GM12878 (cell line): ENCODE results near the gene MARF1.

Experiments
- CEBPB ChIP-seq, 2 experiments: fragments of 150-350 bp in 1 of 2; IDR thresholded peaks; 2 replicates each; pipeline ENCODE4 v1.6.1; 2012 to 2014; ENCODE audit warnings: low read depth in 2 of 2, low read length in 2 of 2, borderline replicate concordance in 1 of 2, inconsistent platforms in 1 of 2
- MXI1 ChIP-seq: fragments of 150-350 bp; IDR thresholded peaks from 2 replicates; pipeline ENCODE4 v1.6.1; 2011; ENCODE audit warnings: low read depth, mild to moderate bottlenecking, inconsistent platforms, low read length, improper control_type of control experiment
- ZZZ3 ChIP-seq: IDR thresholded peaks from 2 replicates; pipeline ENCODE4 v1.6.1; 2011; ENCODE audit warnings: low read depth; ENCODE audit not compliant: control insufficient read depth, insufficient read length
- TF ChIP-seq, protein P1 (sequence below), 3 experiments: IDR thresholded peaks in 2 of 3; conservative IDR thresholded peaks in 1 of 3; 2 replicates each; pipeline ENCODE4 v1.5.1; 2011; ENCODE audit warnings: low read depth in 3 of 3, low read length in 3 of 3, mild to moderate bottlenecking in 3 of 3, control low read depth in 2 of 3, moderate library complexity in 2 of 3, inconsistent platforms in 1 of 3, mixed read lengths in 1 of 3; ENCODE audit not compliant: control insufficient read depth in 2 of 3, insufficient read depth in 1 of 3; ENCODE audit errors: extremely low read depth in 1 of 3

DNA sequence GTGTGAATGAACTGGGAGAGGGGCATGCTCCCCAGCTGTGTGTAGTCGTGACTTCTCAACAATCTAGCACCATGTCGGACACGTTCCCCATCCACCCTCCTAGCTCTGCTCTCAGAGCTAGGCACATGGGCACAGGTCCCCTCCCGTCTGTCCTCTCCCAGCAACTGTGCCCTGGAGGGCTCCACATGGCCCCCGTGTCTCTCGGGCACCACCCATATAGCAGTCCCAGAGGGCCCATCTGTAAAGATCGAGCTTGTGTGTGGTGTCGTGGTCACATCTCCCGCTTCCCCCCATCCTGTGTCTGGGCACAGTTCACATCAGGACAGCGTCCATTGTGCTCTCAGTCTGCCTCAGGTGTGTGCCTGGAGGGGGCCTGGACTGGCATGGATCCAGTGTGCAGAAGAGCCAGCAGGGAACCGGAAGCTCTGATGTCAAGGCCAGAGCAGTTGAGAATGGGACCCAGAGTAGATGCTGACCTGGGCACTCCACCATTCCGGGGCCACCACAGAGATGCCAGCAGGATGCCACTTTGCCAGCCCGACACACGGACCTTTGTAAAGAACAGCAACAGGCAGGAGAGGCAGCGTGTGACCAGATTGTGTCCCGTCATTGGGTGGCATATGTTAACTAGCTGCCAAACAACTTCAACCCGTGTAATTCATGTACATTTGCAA is 55.7 kb downstream of the MARF1 start:
- no peak for TF ChIP-seq MXI1
- TF ChIP-seq, protein P1, sequence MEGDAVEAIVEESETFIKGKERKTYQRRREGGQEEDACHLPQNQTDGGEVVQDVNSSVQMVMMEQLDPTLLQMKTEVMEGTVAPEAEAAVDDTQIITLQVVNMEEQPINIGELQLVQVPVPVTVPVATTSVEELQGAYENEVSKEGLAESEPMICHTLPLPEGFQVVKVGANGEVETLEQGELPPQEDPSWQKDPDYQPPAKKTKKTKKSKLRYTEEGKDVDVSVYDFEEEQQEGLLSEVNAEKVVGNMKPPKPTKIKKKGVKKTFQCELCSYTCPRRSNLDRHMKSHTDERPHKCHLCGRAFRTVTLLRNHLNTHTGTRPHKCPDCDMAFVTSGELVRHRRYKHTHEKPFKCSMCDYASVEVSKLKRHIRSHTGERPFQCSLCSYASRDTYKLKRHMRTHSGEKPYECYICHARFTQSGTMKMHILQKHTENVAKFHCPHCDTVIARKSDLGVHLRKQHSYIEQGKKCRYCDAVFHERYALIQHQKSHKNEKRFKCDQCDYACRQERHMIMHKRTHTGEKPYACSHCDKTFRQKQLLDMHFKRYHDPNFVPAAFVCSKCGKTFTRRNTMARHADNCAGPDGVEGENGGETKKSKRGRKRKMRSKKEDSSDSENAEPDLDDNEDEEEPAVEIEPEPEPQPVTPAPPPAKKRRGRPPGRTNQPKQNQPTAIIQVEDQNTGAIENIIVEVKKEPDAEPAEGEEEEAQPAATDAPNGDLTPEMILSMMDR (IDR thresholded peaks at IDR 0.05 in 2 of 3, conservative IDR thresholded peaks at IDR 0.05 in 1 of 3; ENCODE audit: control insufficient read depth in 2 of 3, extremely low read depth in 1 of 3, insufficient read depth in 1 of 3, low read depth in 3 of 3, low read length in 3 of 3), result no peak
- no peak for TF ChIP-seq ZZZ3
- no peak for TF ChIP-seq CEBPB (IDR thresholded peaks at IDR 0.05; ENCODE audit: borderline replicate concordance in 1 of 2, low read depth in 2 of 2, low read length in 2 of 2)
